Measurements from ENCODE around the gene AK5. TPM values are rescaled to one million over a fixed set of nuclear protein-coding genes. Genes with fewer than 3 reads are reported as not detected.
"Not testable (repeated sequence)": the region's sequence is repeated elsewhere in the genome, so short reads cannot be mapped to it uniquely, and the experiment has no call there.

The AK5 gene
- total RNA-seq, 6 donors from 2014 or later = 0.10 to 0.74 TPM; not detected in 4

DNA sequence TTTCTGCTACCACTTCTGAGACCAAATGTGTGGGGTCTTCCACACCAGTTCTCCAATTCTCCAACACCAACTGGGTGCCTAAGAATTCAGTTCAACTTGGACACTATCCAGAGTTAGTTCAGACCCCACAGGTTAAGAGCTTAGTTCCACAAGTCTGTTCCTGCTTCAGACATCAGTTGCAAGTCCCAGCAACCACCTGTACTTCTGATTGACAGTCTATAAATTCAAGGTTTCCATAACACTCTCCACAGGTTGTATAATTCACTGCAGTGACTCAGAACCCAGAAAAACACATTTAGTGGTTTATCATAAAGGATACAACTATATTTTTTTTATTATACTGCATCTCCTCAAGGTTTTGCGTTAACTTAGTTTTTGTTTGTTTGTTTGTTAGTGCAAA lies 18.7 kb downstream of the AK5 start:
- no peaks in the 10 kb centered on the region for H3K36me3 ChIP-seq
- TF ChIP-seq CTCF (IDR thresholded peaks at IDR 0.05) = no peak
- TF ChIP-seq POLR2A (IDR thresholded peaks at IDR 0.05) = no peak
- TF ChIP-seq EP300 (IDR thresholded peaks at IDR 0.05) = no peak
- no peak for TF ChIP-seq POLR2AphosphoS5 (IDR thresholded peaks at IDR 0.05)
- 95 to 100% methylated on average over 1 of the region's 1 CpG for WGBS, 2 donors
- no peak overlapping the region for H3K27ac ChIP-seq
- DNase-seq (no peak), ATAC-seq (ENCODE audit: low FRiP score in 2 of 2) (no peak)
- no peaks in the 10 kb centered on the region for H3K27me3 ChIP-seq
- no peaks in the 10 kb centered on the region for H3K9me3 ChIP-seq
- no peaks in the 10 kb centered on the region for H3K4me1 ChIP-seq
- no peak overlapping the region for H3K4me3 ChIP-seq

- DNase-seq = no peak
- H3K27me3 ChIP-seq = no peaks in the 10 kb centered on the region
- TF ChIP-seq CTCF (IDR thresholded peaks at IDR 0.05) = no peak
- no peak for TF ChIP-seq POLR2A (IDR thresholded peaks at IDR 0.05)
- TF ChIP-seq POLR2AphosphoS5 (IDR thresholded peaks at IDR 0.05) = no peak
- no peak for TF ChIP-seq EP300 (IDR thresholded peaks at IDR 0.05)
- H3K4me1 ChIP-seq = no peaks in the 10 kb centered on the region
- H3K27ac ChIP-seq = no peak overlapping the region
- 67% methylated on average over 3 of the region's 3 CpGs for WGBS, 2 donors
- no peak for ATAC-seq (ENCODE audit: low FRiP score in 2 of 2)
- H3K9me3 ChIP-seq = no peaks in the 10 kb centered on the region
- H3K36me3 ChIP-seq = no peaks in the 10 kb centered on the region
- H3K4me3 ChIP-seq = no peak overlapping the region
Observed at GRCh38 chr1:77303387-77303786, 21.6 kb downstream of the AK5 start.

GRCh38 chr1:77308889-77309621 lies 27.2 kb downstream of the AK5 start:
- Histone ChIP-seq H3K9me3 (no peaks in the 10 kb centered on the region), H3K4me3 (no peak overlapping the region), H3K4me1 (no peaks in the 10 kb centered on the region), H3K27ac (no peak overlapping the region), H3K27me3 (no peaks in the 10 kb centered on the region), H3K36me3 (no peaks in the 10 kb centered on the region)
- WGBS, 2 donors = 44 to 45% methylated on average over 8 of the region's 8 CpGs
- ATAC-seq (ENCODE audit: low FRiP score in 2 of 2) (no peak), DNase-seq (no peak)
- TF ChIP-seq POLR2AphosphoS5 (IDR thresholded peaks at IDR 0.05) (no peak), CTCF (IDR thresholded peaks at IDR 0.05) (no peak), EP300 (IDR thresholded peaks at IDR 0.05) (no peak)

DNA sequence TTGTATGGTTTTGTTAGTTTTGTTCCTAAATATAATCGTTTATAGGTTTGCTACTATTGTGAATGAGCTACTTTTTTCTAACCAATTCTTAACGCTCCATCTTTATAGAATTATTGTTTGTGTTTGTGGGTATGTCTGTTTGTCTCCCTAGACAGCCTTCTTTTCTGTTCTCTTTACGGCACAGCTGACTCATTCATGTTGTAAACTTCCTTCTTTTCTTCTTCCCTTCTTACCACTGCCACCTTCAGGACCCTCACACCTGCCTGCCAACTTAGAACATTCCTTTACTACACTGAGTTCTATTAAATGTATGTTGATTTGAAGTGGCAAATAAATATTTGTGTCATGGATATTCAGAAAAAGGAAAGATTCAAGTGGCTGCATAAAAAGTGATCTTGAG lies 29.1 kb downstream of the AK5 start:
- H3K27me3 ChIP-seq = no peaks in the 10 kb centered on the region
- no peak overlapping the region for H3K27ac ChIP-seq
- DNase-seq (no peak), ATAC-seq (ENCODE audit: low FRiP score in 2 of 2) (no peak)
- TF ChIP-seq POLR2A (IDR thresholded peaks at IDR 0.05) (no peak), EP300 (IDR thresholded peaks at IDR 0.05) (no peak), CTCF (IDR thresholded peaks at IDR 0.05) (no peak), POLR2AphosphoS5 (IDR thresholded peaks at IDR 0.05) (no peak)
- H3K4me3 ChIP-seq = no peak overlapping the region
- H3K4me1 ChIP-seq = no peaks in the 10 kb centered on the region
- no peaks in the 10 kb centered on the region for H3K9me3 ChIP-seq
- 64 to 70% methylated on average over 3 of the region's 3 CpGs for WGBS, 2 donors
- H3K36me3 ChIP-seq = no peaks in the 10 kb centered on the region

- H3K27ac ChIP-seq; H3K27me3 ChIP-seq; H3K4me3 ChIP-seq; H3K4me1 ChIP-seq; DNase-seq; ATAC-seq (ENCODE audit: low FRiP score in 2 of 2); H3K36me3 ChIP-seq; H3K9me3 ChIP-seq: not testable (repeated sequence)
- WGBS, 2 donors = 65 to 77% methylated on average over 5 of the region's 5 CpGs
Observed at GRCh38 chr1:77312364-77312763, 30.5 kb downstream of the AK5 start.
